IMR-90 (cell line): ENCODE data around the gene RSPH10B. TPM values are rescaled to one million over a fixed set of nuclear protein-coding genes. Genes with fewer than 3 reads are reported as not detected.
"Not testable (repeated sequence)": the region's sequence is repeated elsewhere in the genome, so short reads cannot be mapped to it uniquely, and the experiment has no call there.

Source experiments
- ATAC-seq: fragments of 200-7000 bp; cut with Tn5 transposase; 2 replicates; pipeline ENCODE4 v1.9.1; 2020; ENCODE audit warnings: low read depth, mild to moderate bottlenecking, moderate library complexity
- BruUV-seq: library from RNA; stranded (reverse); fragments of 400-500 nt; replicated peaks from 2 replicates; lab custom pipeline; 2021; lab: Mats Ljungman, UMichigan
- CTCF ChIA-PET: fragments of 300-600 bp; formaldehyde crosslinking; extraction: SDS; loops from one replicate; lab custom pipeline; 2021; ENCODE audit warnings: antibody characterized with exemption; lab: Yijun Ruan, JAX
- POLR2A ChIA-PET: fragments of 300-600 bp; sonication (Branson Sonifier 250); formaldehyde crosslinking; loops from one replicate; lab custom pipeline; 2022; ENCODE audit warnings: antibody characterized with exemption; ENCODE audit not compliant: unreplicated experiment; lab: Charles Lee
- DNase-seq: peaks from one replicate; pipeline ENCODE4 v3.0.0; 2013
- H2AFZ ChIP-seq: replicated peaks from 2 replicates; pipeline ENCODE3; 2013; ENCODE audit warnings: low read length, mild to moderate bottlenecking; ENCODE audit not compliant: poor library complexity
- H2AK5ac ChIP-seq: 2 replicates; pipeline ENCODE4 v1.6.1; 2013; ENCODE audit warnings: low read depth, low read length, inconsistent platforms
- H2AK9ac ChIP-seq: replicated peaks from 2 replicates; pipeline ENCODE3; 2013; ENCODE audit warnings: mild to moderate bottlenecking, low read depth, low read length, moderate library complexity; ENCODE audit not compliant: poor library complexity
- H2BK120ac ChIP-seq: 2 replicates; pipeline ENCODE4 v1.6.1; 2013; ENCODE audit warnings: low read depth, low read length, inconsistent platforms
- H2BK15ac ChIP-seq: 3 replicates; pipeline ENCODE4 v1.6.1; 2013; ENCODE audit warnings: low read depth, low read length, inconsistent platforms
- H2BK20ac ChIP-seq: 2 replicates; pipeline ENCODE4 v1.6.1; 2013; ENCODE audit warnings: low read depth, mild to moderate bottlenecking, inconsistent platforms, low read length, moderate library complexity
- H2BK5ac ChIP-seq: 2 replicates; pipeline ENCODE4 v1.6.1; 2013; ENCODE audit warnings: mild to moderate bottlenecking, low read depth, low read length, inconsistent platforms; ENCODE audit not compliant: poor library complexity, severe bottlenecking
- H3K14ac ChIP-seq: replicated peaks from 2 replicates; pipeline ENCODE4 v1.6.1; 2013; ENCODE audit warnings: low read depth, low read length, inconsistent platforms
- H3K18ac ChIP-seq: 2 replicates; pipeline ENCODE4 v1.6.1; 2013; ENCODE audit warnings: low read depth, low read length, control low read depth
- H3K23ac ChIP-seq: 2 replicates; pipeline ENCODE4 v1.6.1; 2013; ENCODE audit warnings: low read depth, low read length, inconsistent platforms
- H3K27ac ChIP-seq: 2 replicates; pipeline ENCODE4 v1.5.1; 2013; ENCODE audit warnings: mild to moderate bottlenecking, control low read depth, low read length; ENCODE audit not compliant: insufficient read depth
- H3K27me3 ChIP-seq: 2 replicates; pipeline ENCODE4 v1.6.1; 2013; ENCODE audit warnings: low read length; ENCODE audit not compliant: control insufficient read depth, insufficient read depth
- H3K36me3 ChIP-seq: 2 replicates; pipeline ENCODE4 v1.6.1; 2013; ENCODE audit warnings: low read length, mixed read lengths; ENCODE audit not compliant: control insufficient read depth, insufficient read depth
- H3K4ac ChIP-seq: 2 replicates; pipeline ENCODE4 v1.6.1; 2013; ENCODE audit warnings: low read depth, low read length, inconsistent platforms
- H3K4me1 ChIP-seq: 2 replicates; pipeline ENCODE4 v1.6.1; 2013; ENCODE audit warnings: low read length, mixed read lengths; ENCODE audit not compliant: control insufficient read depth, insufficient read depth
- H3K4me2 ChIP-seq: 2 replicates; pipeline ENCODE4 v1.6.1; 2013; ENCODE audit warnings: low read depth, mild to moderate bottlenecking, control low read depth, low read length, moderate library complexity
- H3K4me3 ChIP-seq: 2 replicates; pipeline ENCODE4 v1.5.1; 2013; ENCODE audit warnings: low read depth, mild to moderate bottlenecking, control low read depth, low read length, moderate library complexity; ENCODE audit not compliant: insufficient read depth
- H3K56ac ChIP-seq: 2 replicates; pipeline ENCODE4 v1.6.1; 2013; ENCODE audit warnings: low read length, inconsistent platforms; ENCODE audit not compliant: insufficient read depth; ENCODE audit errors: extremely low read depth
- H3K79me1 ChIP-seq, 2 experiments: 2 replicates each; pipeline ENCODE4 v1.6.1; 2013; ENCODE audit warnings: low read length in 2 of 2, inconsistent platforms in 1 of 2, low read depth in 1 of 2
- H3K9ac ChIP-seq: 2 replicates; pipeline ENCODE4 v1.6.1; 2013; ENCODE audit warnings: low read depth, low read length, control low read depth
- H3K9me1 ChIP-seq: 2 replicates; pipeline ENCODE4 v1.6.1; 2013; ENCODE audit warnings: low read length, inconsistent platforms; ENCODE audit not compliant: insufficient read depth
- H3K9me3 ChIP-seq: 2 replicates; pipeline ENCODE4 v1.6.1; 2013; ENCODE audit warnings: low read length; ENCODE audit not compliant: control insufficient read depth, insufficient read depth
- H4K20me1 ChIP-seq: 2 replicates; pipeline ENCODE4 v1.6.1; 2013; ENCODE audit warnings: low read length, inconsistent platforms; ENCODE audit not compliant: insufficient read depth
- H4K5ac ChIP-seq: 2 replicates; pipeline ENCODE4 v1.6.1; 2013; ENCODE audit warnings: mild to moderate bottlenecking, low read depth, low read length, control low read depth
- H4K8ac ChIP-seq, 2 experiments: 2 replicates each; pipeline ENCODE4 v1.6.1; 2013; ENCODE audit warnings: low read depth in 2 of 2, low read length in 2 of 2, control low read depth in 1 of 2, inconsistent platforms in 1 of 2
- H4K91ac ChIP-seq: 2 replicates; pipeline ENCODE4 v1.6.1; 2013; ENCODE audit warnings: low read depth, low read length, inconsistent platforms; ENCODE audit not compliant: insufficient read depth
- MXI1 ChIP-seq: IDR thresholded peaks from 2 replicates; pipeline ENCODE4 v1.6.1; 2012; ENCODE audit warnings: low read depth, mild to moderate bottlenecking, low read length, moderate library complexity, borderline replicate concordance
- RAD21 ChIP-seq: IDR thresholded peaks from 2 replicates; pipeline ENCODE4 v1.6.1; 2012; ENCODE audit warnings: low read length, improper control_type of control experiment
- RCOR1 ChIP-seq: IDR thresholded peaks from 2 replicates; pipeline ENCODE4 v1.6.1; 2012; ENCODE audit warnings: mild to moderate bottlenecking, low read length, improper control_type of control experiment; ENCODE audit not compliant: insufficient replicate concordance
- SMC3 ChIP-seq: fragments of 150-350 bp; IDR thresholded peaks from 2 replicates; pipeline ENCODE4 v1.6.1; 2016; ENCODE audit warnings: low read depth, mild to moderate bottlenecking, antibody characterized with exemption, low read length, moderate library complexity
- whole genome bisulfite sequencing, 2 experiments: methylation state at CpG; one replicate each; pipeline versions ENCODE4 v1.1.5 to v1.1.7; 2013; ENCODE audit warnings: missing lambda C conversion rate in 2 of 2; ENCODE audit not compliant: insufficient read length in 1 of 2; ENCODE audit errors: extremely low coverage in 2 of 2; 5-methylcytosine and 5-hydroxymethylcytosine counted together
- dilution Hi-C: fragments of 300-500 bp; cut with HindIII; formaldehyde crosslinking; loops from one replicate; pipeline ENCODE4 v1.14.3; 2018; ENCODE audit warnings: low sequenced_read_pairs; ENCODE audit not compliant: unreplicated experiment
- in situ Hi-C: fragments of 300-500 bp; cut with MboI; formaldehyde crosslinking; loops from 3 replicates; pipeline ENCODE4 v1.14.3; 2019; ENCODE audit warnings: low sequenced_read_pairs, inconsistent platforms, mixed read lengths
- intact Hi-C: fragments of 100-400 bp; cut with micrococcal nuclease; formaldehyde crosslinking; loops from 2 replicates; pipeline ENCODE4 v1.10.0; 2022
- polyA plus RNA-seq, 3 experiments: library from polyadenylated mRNA; depleted of rRNA; stranded (reverse); fragments of >200 nt; gene quantifications; 2 replicates each; pipeline ENCODE4 v1.2.3, GENCODE V29; 2012; ENCODE audit warnings: low replicate concordance in 1 of 3
- total RNA-seq: library from RNA; depleted of rRNA; stranded (reverse); fragments of >200 nt; gene quantifications from 2 replicates; pipeline ENCODE4 v1.2.3, GENCODE V29; 2012
- TF ChIP-seq, protein P1 (sequence below): conservative IDR thresholded peaks from 2 replicates; pipeline ENCODE4 v1.5.1; 2012; ENCODE audit warnings: mild to moderate bottlenecking, low read depth, low read length, improper control_type of control experiment

Gene RSPH10B
- total and polyA plus RNA-seq, 2 of the 4 experiments (the other 2 are of a cell fraction), result under 0.01 TPM; not detected in 1

DNA sequence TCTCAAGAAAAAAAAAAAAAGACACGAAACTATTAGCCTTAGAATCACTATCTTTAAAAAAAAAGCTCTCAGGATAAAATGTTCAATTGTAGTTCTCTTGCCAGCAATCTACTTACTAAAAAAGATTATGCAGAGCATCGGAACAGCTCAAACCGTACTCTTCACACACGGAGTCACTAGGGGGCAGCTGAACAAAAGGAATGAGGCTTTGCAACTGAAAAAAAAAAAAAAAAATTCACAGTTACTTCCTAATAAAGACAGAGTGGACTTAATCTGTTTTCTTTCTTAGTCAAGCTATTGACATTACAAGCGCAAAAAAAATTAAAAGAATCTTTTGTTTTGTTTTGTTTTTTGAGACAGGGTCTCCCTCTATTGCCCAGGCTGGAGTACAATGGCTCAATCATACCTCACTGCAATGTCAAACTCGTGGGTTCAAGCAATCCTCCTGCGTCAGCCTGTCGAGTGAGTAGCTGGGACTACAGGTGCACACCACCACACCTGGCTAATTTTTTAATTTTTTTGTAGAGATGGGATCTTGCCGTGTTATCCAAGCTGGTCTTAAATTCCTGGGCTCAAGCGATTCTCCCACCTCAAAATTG lies 26.8 kb upstream of the RSPH10B start:
- DNase-seq (peak; percentile 69), ATAC-seq (peak; percentile 85)
- Histone ChIP-seq H3K23ac (no peak overlapping the region), H2BK120ac (no peak overlapping the region), H3K18ac (no peak overlapping the region), H3K9me3 (no peaks in the 10 kb centered on the region), H3K4me1 (peaks cover 4% of the 10 kb centered on the region), H4K91ac (no peak overlapping the region), H2BK15ac (no peak overlapping the region), H3K9me1 (no peaks in the 10 kb centered on the region), H2AK9ac (no peak overlapping the region), H3K14ac (no peak overlapping the region), H3K9ac (no peak overlapping the region), H3K4me3 (no peak overlapping the region), H2AFZ (no peak overlapping the region), H3K36me3 (peaks cover 29% of the 10 kb centered on the region), H4K8ac (no peak overlapping the region), H3K4me2 (no peak overlapping the region), H2AK5ac (no peak overlapping the region), H2BK20ac (no peak overlapping the region), H3K27ac (no peak overlapping the region), H3K79me1 (peaks cover 0 to 3% of the 10 kb centered on the region in 2 experiments; a peak in 1 of 4 replicates), H4K20me1 (no peaks in the 10 kb centered on the region), H3K27me3 (no peaks in the 10 kb centered on the region), H3K56ac (no peak overlapping the region), H4K5ac (no peak overlapping the region), H2BK5ac (no peak overlapping the region), H3K4ac (no peak overlapping the region)
- CTCF ChIA-PET, result interaction anchor here (0.5 to 1.7 kb wide), 11 partner anchors 10 to 1199 kb away, joined by 3 to 6 read pairs (median 3); no protein-coding TSS in a partner anchor
- WGBS, 2 experiments, result no CpG with 5 or more reads among the region's 10 CpGs
- POLR2A ChIA-PET, result interaction anchor here (0.6 kb wide), 2 partner anchors 109 to 422 kb away, joined by 4 to 6 read pairs; no protein-coding TSS in a partner anchor
- TF ChIP-seq RAD21, result peak; percentile 74
- no peak for TF ChIP-seq MXI1
- TF ChIP-seq, protein P1, sequence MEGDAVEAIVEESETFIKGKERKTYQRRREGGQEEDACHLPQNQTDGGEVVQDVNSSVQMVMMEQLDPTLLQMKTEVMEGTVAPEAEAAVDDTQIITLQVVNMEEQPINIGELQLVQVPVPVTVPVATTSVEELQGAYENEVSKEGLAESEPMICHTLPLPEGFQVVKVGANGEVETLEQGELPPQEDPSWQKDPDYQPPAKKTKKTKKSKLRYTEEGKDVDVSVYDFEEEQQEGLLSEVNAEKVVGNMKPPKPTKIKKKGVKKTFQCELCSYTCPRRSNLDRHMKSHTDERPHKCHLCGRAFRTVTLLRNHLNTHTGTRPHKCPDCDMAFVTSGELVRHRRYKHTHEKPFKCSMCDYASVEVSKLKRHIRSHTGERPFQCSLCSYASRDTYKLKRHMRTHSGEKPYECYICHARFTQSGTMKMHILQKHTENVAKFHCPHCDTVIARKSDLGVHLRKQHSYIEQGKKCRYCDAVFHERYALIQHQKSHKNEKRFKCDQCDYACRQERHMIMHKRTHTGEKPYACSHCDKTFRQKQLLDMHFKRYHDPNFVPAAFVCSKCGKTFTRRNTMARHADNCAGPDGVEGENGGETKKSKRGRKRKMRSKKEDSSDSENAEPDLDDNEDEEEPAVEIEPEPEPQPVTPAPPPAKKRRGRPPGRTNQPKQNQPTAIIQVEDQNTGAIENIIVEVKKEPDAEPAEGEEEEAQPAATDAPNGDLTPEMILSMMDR, result peak; percentile 74
- TF ChIP-seq RCOR1, result no peak
- peak; percentile 66 for TF ChIP-seq SMC3
- no TSS peak for BruUV-seq
- dilution Hi-C loops (no loop called here), intact Hi-C loops (loop anchor here (5.0 kb wide), 1 partner anchor 440 kb away; no protein-coding TSS in a partner anchor), in situ Hi-C loops (no loop called here)

DNA sequence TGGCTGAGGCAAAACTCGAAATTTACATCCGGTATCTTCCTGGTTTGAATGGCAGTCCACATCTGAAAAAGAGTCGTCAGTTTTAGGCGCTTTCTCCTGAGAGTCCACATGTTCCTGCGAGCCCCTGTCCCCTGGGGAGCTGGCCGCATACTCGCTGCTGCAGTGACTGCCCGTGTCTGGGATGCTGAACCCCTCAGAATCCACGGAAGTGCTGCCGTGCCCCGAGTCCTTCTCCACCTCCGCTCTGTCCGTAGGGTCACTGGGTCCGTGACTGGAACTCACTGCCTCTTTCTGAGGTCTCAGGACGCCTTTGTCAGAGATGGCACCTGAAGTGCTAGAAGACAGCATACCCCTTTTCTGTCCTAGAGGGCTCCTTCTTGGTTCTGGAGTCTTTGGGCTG lies 16.6 kb upstream of the RSPH10B start:
- H2BK20ac ChIP-seq, H4K8ac ChIP-seq, H3K14ac ChIP-seq, BruUV-seq, H3K4me1 ChIP-seq, H4K91ac ChIP-seq, H3K23ac ChIP-seq, H4K20me1 ChIP-seq, H2BK120ac ChIP-seq, H2AK9ac ChIP-seq, H3K56ac ChIP-seq, H3K79me1 ChIP-seq, H3K27me3 ChIP-seq, H3K18ac ChIP-seq, POLR2A ChIA-PET, CTCF ChIA-PET, H3K4ac ChIP-seq, DNase-seq, ATAC-seq, H2AFZ ChIP-seq, H2BK15ac ChIP-seq, H3K9me3 ChIP-seq, in situ Hi-C loops, H2BK5ac ChIP-seq, H4K5ac ChIP-seq, H3K9ac ChIP-seq, H3K9me1 ChIP-seq, H3K4me3 ChIP-seq, dilution Hi-C loops, H3K4me2 ChIP-seq, H3K27ac ChIP-seq, intact Hi-C loops, H2AK5ac ChIP-seq: not testable (repeated sequence)
- WGBS, 2 experiments, result no CpG with 5 or more reads among the region's 15 CpGs
- H3K36me3 ChIP-seq, result peaks cover 18% of the 10 kb centered on the region
